A549 (cell line): ENCODE results near the gene REC8. TPM values are rescaled to one million over a fixed set of nuclear protein-coding genes. Genes with fewer than 3 reads are reported as not detected.

ENCODE experiments used
- ATAC-seq, 2 experiments: fragments of 200-7000 bp in 1 of 2; fragments of >200 bp in 1 of 2; cut with Nextera tagmentation in 1 of 2; cut with Tn5 transposase in 1 of 2; 3 replicates each; pipeline versions ENCODE4 v1.8.0 to v1.9.1; 2018 to 2020; ENCODE audit warnings: mild to moderate bottlenecking in 1 of 2, moderate library complexity in 1 of 2
- CTCF ChIA-PET: fragments of 300-600 bp; sonication (Branson Sonifier 250); formaldehyde crosslinking; extraction: SDS; loops from one replicate; lab custom pipeline; 2021; ENCODE audit warnings: antibody characterized with exemption, inconsistent platforms; lab: Yijun Ruan, JAX
- POLR2A ChIA-PET: fragments of 350-600 bp; formaldehyde crosslinking; extraction: SDS; loops from one replicate; lab custom pipeline; 2021; ENCODE audit warnings: antibody characterized with exemption, inconsistent platforms; lab: Yijun Ruan, JAX
- DNase-seq, 2 experiments: peaks; one replicate each; pipeline versions ENCODE4 v3.0.0 to v3.0.0-alpha.2; 2011 to 2016; ENCODE audit warnings: low read depth in 1 of 2, low spot score in 1 of 2
- FAIRE-seq: peaks from 2 replicates; lab custom pipeline; 2011; peaks lifted over from hg19 to GRCh38; lab: Jason Lieb, UNC
- H3K27ac ChIP-seq, 2 experiments: fragments of >200 bp; sonication (Bioruptor Twin); formaldehyde crosslinking; 3 replicates each; pipeline ENCODE4 v1.5.1; 2016 to 2017
- H3K4me1 ChIP-seq: fragments of >200 bp; sonication (Bioruptor Twin); formaldehyde crosslinking; 3 replicates; pipeline ENCODE4 v1.6.1; 2016
- H3K4me2 ChIP-seq: fragments of >200 bp; sonication (Bioruptor Twin); formaldehyde crosslinking; 3 replicates; pipeline ENCODE4 v1.6.1; 2016
- H3K4me3 ChIP-seq: fragments of >200 bp; sonication (Bioruptor Twin); formaldehyde crosslinking; 3 replicates; pipeline ENCODE4 v1.5.1; 2016
- H3K9me3 ChIP-seq: fragments of >200 bp; sonication (Bioruptor Twin); formaldehyde crosslinking; 3 replicates; pipeline ENCODE4 v1.6.1; 2016
- BCL3 ChIP-seq: fragments of >200 bp; sonication (Bioruptor Twin); formaldehyde crosslinking; IDR thresholded peaks from 3 replicates; pipeline ENCODE4 v1.6.1; 2016
- BHLHE40 ChIP-seq: IDR thresholded peaks from 2 replicates; pipeline ENCODE4 v1.6.1; 2012; ENCODE audit warnings: low read depth, low read length, inconsistent platforms
- CBX8 ChIP-seq: fragments of 200-600 bp; sonication (generic); IDR thresholded peaks from 2 replicates; pipeline ENCODE4 v1.6.1; 2016
- EHF ChIP-seq: fragments of 250-450 bp; sonication (Bioruptor Pico); IDR thresholded peaks from 2 replicates; pipeline ENCODE4 v1.5.0; 2020; ENCODE audit warnings: mild to moderate bottlenecking
- EHMT2 ChIP-seq: fragments of 200-600 bp; sonication (generic); IDR thresholded peaks from 2 replicates; pipeline ENCODE4 v1.6.1; 2016; ENCODE audit warnings: antibody characterized with exemption, low read depth, mild to moderate bottlenecking, moderate library complexity
- FOXS1 ChIP-seq: fragments of 250-450 bp; sonication (Bioruptor Pico); IDR thresholded peaks from 2 replicates; pipeline ENCODE4 v1.5.0; 2020; ENCODE audit warnings: mild to moderate bottlenecking, moderate library complexity
- HEYL ChIP-seq: fragments of 250-450 bp; sonication (Bioruptor Pico); IDR thresholded peaks from 2 replicates; pipeline ENCODE4 v1.8.0; 2021; ENCODE audit warnings: mild to moderate bottlenecking, moderate library complexity
- HMGXB4 ChIP-seq: fragments of 250-450 bp; sonication (Bioruptor Pico); IDR thresholded peaks from 2 replicates; pipeline ENCODE4 v1.5.0; 2021; ENCODE audit warnings: mild to moderate bottlenecking, moderate library complexity, borderline replicate concordance
- JUN ChIP-seq, 2 experiments: fragments of >200 bp; sonication (Bioruptor Twin); formaldehyde crosslinking; IDR thresholded peaks; 2 replicates in 1 of 2; 3 replicates in 1 of 2; pipeline ENCODE4 v1.6.1; 2016 to 2017
- KDM1A ChIP-seq: fragments of 200-600 bp; sonication (generic); IDR thresholded peaks from 2 replicates; pipeline ENCODE4 v1.6.1; 2016; ENCODE audit warnings: low read depth, mild to moderate bottlenecking
- KDM5A ChIP-seq: fragments of 200-600 bp; sonication (generic); IDR thresholded peaks from 2 replicates; pipeline ENCODE4 v1.6.1; 2016; ENCODE audit warnings: antibody characterized with exemption, mild to moderate bottlenecking
- MAFK ChIP-seq: fragments of 450-650 bp; IDR thresholded peaks from 2 replicates; pipeline ENCODE4 v1.6.1; 2014; ENCODE audit not compliant: partially characterized antibody
- MAX ChIP-seq: IDR thresholded peaks from 2 replicates; pipeline ENCODE4 v1.6.1; 2012
- MYC ChIP-seq: IDR thresholded peaks from 2 replicates; pipeline ENCODE4 v1.6.1; 2012; ENCODE audit warnings: mild to moderate bottlenecking, inconsistent platforms, low read length, improper control_type of control experiment, borderline replicate concordance
- NPAS2 ChIP-seq: fragments of 250-450 bp; sonication (Bioruptor Pico); IDR thresholded peaks from 2 replicates; pipeline ENCODE4 v1.8.0; 2022; ENCODE audit warnings: mild to moderate bottlenecking, moderate library complexity, borderline replicate concordance
- PBX3 ChIP-seq: IDR thresholded peaks from 2 replicates; pipeline ENCODE4 v1.6.1; 2012
- POLR2A ChIP-seq: IDR thresholded peaks from 2 replicates; pipeline ENCODE4 v1.6.1; 2012; ENCODE audit warnings: mild to moderate bottlenecking, low read length
- POLR2AphosphoS2 ChIP-seq: conservative IDR thresholded peaks from 2 replicates; pipeline ENCODE4 v1.6.1; 2012; ENCODE audit warnings: low read length, improper control_type of control experiment, inconsistent platforms
- RAD21 ChIP-seq, 2 experiments: fragments of >200 bp in 1 of 2; sonication (Bioruptor Twin) in 1 of 2; formaldehyde crosslinking in 1 of 2; IDR thresholded peaks in 1 of 2; conservative IDR thresholded peaks in 1 of 2; 2 replicates in 1 of 2; 3 replicates in 1 of 2; pipeline ENCODE4 v1.6.1; 2012 to 2018; ENCODE audit warnings: inconsistent platforms in 1 of 2
- RCOR1 ChIP-seq: fragments of 150-350 bp; IDR thresholded peaks from 2 replicates; pipeline ENCODE4 v1.6.1; 2014; ENCODE audit warnings: antibody characterized with exemption, low read length, low read depth
- SMC3 ChIP-seq: fragments of >200 bp; sonication (Bioruptor Twin); formaldehyde crosslinking; IDR thresholded peaks from 3 replicates; pipeline ENCODE4 v1.6.1; 2018; ENCODE audit warnings: inconsistent platforms
- TFCP2L1 ChIP-seq: fragments of 250-450 bp; sonication (Bioruptor Pico); IDR thresholded peaks from 2 replicates; pipeline ENCODE4 v1.5.0; 2021; ENCODE audit warnings: mild to moderate bottlenecking
- ZFP36 ChIP-seq: fragments of 450-650 bp; IDR thresholded peaks from 2 replicates; pipeline ENCODE4 v1.6.1; 2014; ENCODE audit warnings: borderline replicate concordance; ENCODE audit not compliant: partially characterized antibody
- ZSCAN20 ChIP-seq: fragments of 250-450 bp; sonication (Bioruptor Pico); IDR thresholded peaks from 2 replicates; pipeline ENCODE4 v1.8.0; 2022; ENCODE audit warnings: mild to moderate bottlenecking, moderate library complexity
- WGBS: methylation state at CpG from one replicate; pipeline ENCODE4 v1.1.6; 2017; ENCODE audit errors: missing lambda C conversion rate; 5-methylcytosine and 5-hydroxymethylcytosine counted together
- polyA plus RNA-seq, 4 experiments: library from polyadenylated mRNA; depleted of rRNA in 3 of 4; stranded (reverse); fragments of >200 nt; fragmentation: RNase III in 1 of 4; extraction: RNeasy Plus Mini Kit Qiagen cat#74134 plus additional on column Dnase treatment in 1 of 4; gene quantifications; 2 replicates in 3 of 4; 3 replicates in 1 of 4; pipeline ENCODE4 v1.2.3, GENCODE V29; 2011 to 2017

REC8 gene
- polyA plus RNA-seq, 2 of the 4 experiments (the other 2 are of a cell fraction), result 1.9 to 4.2 TPM

- peak; percentile 62 to 79; a peak in 4 of 5 replicates for TF ChIP-seq JUN (IDR thresholded peaks at IDR 0.05)
- peak; percentile 19 for TF ChIP-seq MAFK
- TF ChIP-seq RCOR1, result no peak
- TF ChIP-seq MAX, result peak; percentile 87
- no peak for TF ChIP-seq NPAS2 (CRISPR knock-in tag)
- peak; percentile 35; the same call in 1 of the 2 replicates for TF ChIP-seq PBX3
Observed at GRCh38 chr14:24160850-24161804, 10.8 kb upstream of the REC8 start, which contains the start of gene IRF9 (continued).

- POLR2A ChIA-PET, result interaction anchor here (1.1 to 2.4 kb wide), 3 partner anchors 21 to 48 kb away, joined by 4 to 16 read pairs (median 13); partner anchors contain the start of genes DCAF11, EMC9, NRL and PSME1
Observed at GRCh38 chr14:24162093-24162492, 9.8 kb upstream of the REC8 start.

GRCh38 chr14:24164518-24164991, 7.3 kb upstream of the REC8 start:
- POLR2A ChIA-PET, result interaction anchor here (0.6 kb wide), 1 partner anchor 158 kb away, joined by 5 read pairs; no protein-coding TSS in a partner anchor
- TF ChIP-seq POLR2A, result no peak
- no peak for TF ChIP-seq KDM1A
- TF ChIP-seq BCL3, result no peak
- TF ChIP-seq BHLHE40, result no peak
- no peak for TF ChIP-seq MYC
- no peak for TF ChIP-seq CBX8
- no peak for TF ChIP-seq EHMT2
- TF ChIP-seq POLR2AphosphoS2, result no peak
- no peak for TF ChIP-seq HMGXB4 (CRISPR knock-in tag)
- no peak for TF ChIP-seq HEYL (CRISPR knock-in tag)
- TF ChIP-seq TFCP2L1 (CRISPR knock-in tag), result no peak
- no peak for TF ChIP-seq ZSCAN20 (CRISPR knock-in tag)
- TF ChIP-seq RAD21 (conservative IDR thresholded peaks at IDR 0.05 in 1 of 2, IDR thresholded peaks at IDR 0.05 in 1 of 2), result no peak
- Histone ChIP-seq H3K4me2 (no peak overlapping the region), H3K9me3 (no peaks in the 10 kb centered on the region), H3K27ac (no peak overlapping the region), H3K4me3 (no peak overlapping the region), H3K4me1 (peaks cover 25% of the 10 kb centered on the region)
- CTCF ChIA-PET, result interaction anchor here (0.7 to 7.0 kb wide), 7 partner anchors 8 to 132 kb away, joined by 3 to 168 read pairs (median 4); partner anchors contain the start of genes EMC9, IPO4, MDP1 and PSME2
- WGBS, result 92% methylated on average over 6 of the region's 14 CpGs
- FAIRE-seq (no peak), DNase-seq (no peak), ATAC-seq (no peak)

More at GRCh38 chr14:24162093-24162492, 9.8 kb upstream of the REC8 start:
- H3K9me3 ChIP-seq, result no peaks in the 10 kb centered on the region
- CTCF ChIA-PET, result interaction anchor here (0.8 to 7.0 kb wide), 14 partner anchors 8 to 126 kb away, joined by 3 to 168 read pairs (median 29); partner anchors contain the start of genes DCAF11, EMC9, NRL and PCK2
- peaks cover 25% of the 10 kb centered on the region for H3K4me1 ChIP-seq
- TF ChIP-seq ZFP36 (no peak), HMGXB4 (CRISPR knock-in tag) (no peak), KDM5A (no peak), EHMT2 (no peak), SMC3 (no peak), FOXS1 (CRISPR knock-in tag) (no peak), EHF (CRISPR knock-in tag) (no peak), JUN (IDR thresholded peaks at IDR 0.05) (no peak)
- ATAC-seq, result no peak
- 87% methylated on average over 8 of the region's 8 CpGs for WGBS
- no peak overlapping the region; the same call in 2 of the 3 replicates for H3K4me3 ChIP-seq
- H3K27ac ChIP-seq, result peak overlapping the region; percentile 86 to 91; a peak in 5 of 6 replicates
- no peak for DNase-seq
- peak overlapping the region; percentile 92 for H3K4me2 ChIP-seq
- FAIRE-seq, result no peak
